HCT116 (cell line): ENCODE data around the gene ZNG1B.
"Not testable (repeated sequence)": the region's sequence is repeated elsewhere in the genome, so short reads cannot be mapped to it uniquely, and the experiment has no call there.

Experiments used
- ATF3 ChIP-seq: IDR thresholded peaks from 2 replicates; pipeline ENCODE4 v1.6.1; 2012
- EZH2phosphoT487 ChIP-seq: fragments of 200-600 bp; IDR thresholded peaks from 2 replicates; pipeline ENCODE4 v1.6.1; 2018; ENCODE audit warnings: antibody characterized with exemption, borderline replicate concordance
- POLR2A ChIP-seq: IDR thresholded peaks from 2 replicates; pipeline ENCODE4 v1.7.0; 2011; ENCODE audit warnings: borderline replicate concordance; ENCODE audit not compliant: insufficient read depth, insufficient read length; ENCODE audit errors: extremely low read depth
- RAD21 ChIP-seq: IDR thresholded peaks from 2 replicates; pipeline ENCODE4 v1.6.1; 2012; ENCODE audit warnings: low read depth, mild to moderate bottlenecking
- SIN3A ChIP-seq: IDR thresholded peaks from 2 replicates; pipeline ENCODE4 v1.6.1; 2012; ENCODE audit warnings: low read depth
- TCF7L2 ChIP-seq: IDR thresholded peaks from 2 replicates; pipeline ENCODE4 v1.7.0; 2011; ENCODE audit warnings: borderline replicate concordance, inconsistent platforms; ENCODE audit not compliant: insufficient read depth, insufficient read length; ENCODE audit errors: extremely low read depth
- ZNF274 ChIP-seq: fragments of 200-500 bp; sonication (Bioruptor generic); IDR thresholded peaks from 2 replicates; pipeline ENCODE4 v1.6.1; 2014; ENCODE audit warnings: mild to moderate bottlenecking, low read depth, low read length, inconsistent platforms
- TF ChIP-seq, protein P1 (sequence below), 3 experiments: fragments of 200-600 bp in 1 of 3; sonication (generic) in 1 of 3; IDR thresholded peaks in 2 of 3; conservative IDR thresholded peaks in 1 of 3; 2 replicates each; pipeline ENCODE4 v1.5.1; 2012 to 2017; ENCODE audit warnings: low read depth in 2 of 3, low read length in 2 of 3, antibody characterized with exemption in 1 of 3, borderline replicate concordance in 1 of 3, control low read depth in 1 of 3, mild to moderate bottlenecking in 1 of 3, mixed read lengths in 1 of 3, mixed run types in 1 of 3, moderate library complexity in 1 of 3; ENCODE audit not compliant: insufficient read depth in 1 of 3

DNA sequence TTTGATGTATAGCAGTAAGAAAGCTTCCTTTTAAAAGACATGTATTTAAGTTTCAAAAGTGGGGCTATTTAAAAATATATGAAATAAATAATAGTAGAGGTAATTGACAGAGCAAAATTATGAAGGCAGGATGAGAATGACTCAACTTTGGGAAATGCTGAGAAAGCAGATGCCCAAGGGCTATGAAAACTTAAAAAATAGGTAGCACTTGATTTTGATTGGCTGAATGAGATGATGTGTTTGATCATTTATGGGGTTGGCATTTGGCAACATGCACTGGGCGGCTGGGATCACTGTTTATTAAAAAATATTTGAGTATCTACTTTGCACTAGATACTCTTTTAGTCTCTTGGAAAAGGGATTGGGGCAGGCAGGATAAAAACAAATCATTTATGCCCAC lies 87.5 kb downstream of the ZNG1B start:
- TF ChIP-seq, protein P1, sequence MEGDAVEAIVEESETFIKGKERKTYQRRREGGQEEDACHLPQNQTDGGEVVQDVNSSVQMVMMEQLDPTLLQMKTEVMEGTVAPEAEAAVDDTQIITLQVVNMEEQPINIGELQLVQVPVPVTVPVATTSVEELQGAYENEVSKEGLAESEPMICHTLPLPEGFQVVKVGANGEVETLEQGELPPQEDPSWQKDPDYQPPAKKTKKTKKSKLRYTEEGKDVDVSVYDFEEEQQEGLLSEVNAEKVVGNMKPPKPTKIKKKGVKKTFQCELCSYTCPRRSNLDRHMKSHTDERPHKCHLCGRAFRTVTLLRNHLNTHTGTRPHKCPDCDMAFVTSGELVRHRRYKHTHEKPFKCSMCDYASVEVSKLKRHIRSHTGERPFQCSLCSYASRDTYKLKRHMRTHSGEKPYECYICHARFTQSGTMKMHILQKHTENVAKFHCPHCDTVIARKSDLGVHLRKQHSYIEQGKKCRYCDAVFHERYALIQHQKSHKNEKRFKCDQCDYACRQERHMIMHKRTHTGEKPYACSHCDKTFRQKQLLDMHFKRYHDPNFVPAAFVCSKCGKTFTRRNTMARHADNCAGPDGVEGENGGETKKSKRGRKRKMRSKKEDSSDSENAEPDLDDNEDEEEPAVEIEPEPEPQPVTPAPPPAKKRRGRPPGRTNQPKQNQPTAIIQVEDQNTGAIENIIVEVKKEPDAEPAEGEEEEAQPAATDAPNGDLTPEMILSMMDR (IDR thresholded peaks at IDR 0.05 in 2 of 3, conservative IDR thresholded peaks at IDR 0.05 in 1 of 3; ENCODE audit: borderline replicate concordance in 1 of 3, insufficient read depth in 1 of 3, low read depth in 2 of 3, low read length in 2 of 3) = not testable (repeated sequence)
- TF ChIP-seq ZNF274, POLR2A, EZH2phosphoT487, SIN3A, RAD21, TCF7L2, ATF3: not testable (repeated sequence)
